GM19463 (cell line): ENCODE results near the gene ERP44.
"Not testable (repeated sequence)": the region's sequence is repeated elsewhere in the genome, so short reads cannot be mapped to it uniquely, and the experiment has no call there.

Experiments
- ATAC-seq: cut with Tn5 transposase; IDR thresholded peaks from one replicate; pipeline ENCODE4 v1.9.1; 2021; ENCODE audit warnings: mild to moderate bottlenecking, moderate library complexity; ENCODE audit not compliant: unreplicated experiment

Gene ERP44

GRCh38 chr9:100098887-100099721 lies at the start of gene ERP44, which contains the start of gene INVS:
Gene ERP44, minus strand, starts transcription at chr9:100099000. Its CDS starts 160 bp downstream, at chr9:100098840.
Gene INVS, plus strand, starts transcription at chr9:100099243. Its CDS starts 5,279 bp downstream, at chr9:100104522.
- peak; percentile 96 for ATAC-seq

GRCh38 chr9:100145976-100146375 lies 47.2 kb upstream of the ERP44 start:
- ATAC-seq = not testable (repeated sequence)

- not testable (repeated sequence) for ATAC-seq
Observed at GRCh38 chr9:100145167-100145934, 46.6 kb upstream of the ERP44 start.

- not testable (repeated sequence) for ATAC-seq
Observed at GRCh38 chr9:100141862-100142261, 43.1 kb upstream of the ERP44 start.

GRCh38 chr9:100140303-100140702 lies 41.5 kb upstream of the ERP44 start:
- not testable (repeated sequence) for ATAC-seq

GRCh38 chr9:100136799-100137198 lies 38.0 kb upstream of the ERP44 start:
- not testable (repeated sequence) for ATAC-seq

- ATAC-seq = no peak
Observed at GRCh38 chr9:100134731-100135130, 35.9 kb upstream of the ERP44 start.

- no peak for ATAC-seq
Observed at GRCh38 chr9:100131875-100132430, 33.2 kb upstream of the ERP44 start.

- no peak for ATAC-seq
Observed at GRCh38 chr9:100131216-100131615, 32.4 kb upstream of the ERP44 start.

GRCh38 chr9:100129772-100130171 lies 31.0 kb upstream of the ERP44 start:
- no peak for ATAC-seq

GRCh38 chr9:100126423-100126822 lies 27.6 kb upstream of the ERP44 start:
- no peak for ATAC-seq

GRCh38 chr9:100125910-100126309 lies 27.1 kb upstream of the ERP44 start:
- no peak for ATAC-seq

- no peak for ATAC-seq
Observed at GRCh38 chr9:100125236-100125635, 26.4 kb upstream of the ERP44 start.

- ATAC-seq = no peak
Observed at GRCh38 chr9:100120286-100120685, 21.5 kb upstream of the ERP44 start.

- no peak for ATAC-seq
Observed at GRCh38 chr9:100117316-100117715, 18.5 kb upstream of the ERP44 start.

- no peak for ATAC-seq
Observed at GRCh38 chr9:100112677-100113336, 14.0 kb upstream of the ERP44 start.

GRCh38 chr9:100111235-100111634 lies 12.4 kb upstream of the ERP44 start:
- no peak for ATAC-seq

- no peak for ATAC-seq
Observed at GRCh38 chr9:100108559-100108958, 9.8 kb upstream of the ERP44 start.

GRCh38 chr9:100106616-100107015 lies 7.8 kb upstream of the ERP44 start:
- ATAC-seq = no peak

GRCh38 chr9:100105861-100106260 lies 7.1 kb upstream of the ERP44 start:
- no peak for ATAC-seq

GRCh38 chr9:100104314-100104713 lies 5.5 kb upstream of the ERP44 start:
- ATAC-seq = no peak
